Gastrocnemius medialis (tissue), 4 donors: ENCODE results near the gene TSPAN9.

ENCODE experiments used
- POLR2A ChIP-seq, 2 donors: fragments of 450-650 bp; IDR thresholded peaks; one replicate each; pipeline ENCODE4 v1.6.1; 2017; ENCODE audit warnings: antibody characterized with exemption in 2 of 2, mild to moderate bottlenecking in 2 of 2, moderate library complexity in 2 of 2
- TF ChIP-seq, protein P1 (sequence below), 5 experiments: fragments of 450-650 bp in 3 of 5; fragments of 200-600 bp in 2 of 5; sonication (generic) in 2 of 5; IDR thresholded peaks in 4 of 5; conservative IDR thresholded peaks in 1 of 5; 1 replicate in 4 of 5; 2 replicates in 1 of 5; pipeline ENCODE4 v1.5.1; 2016 to 2019; ENCODE audit warnings: antibody characterized with exemption in 5 of 5, mild to moderate bottlenecking in 3 of 5, moderate library complexity in 3 of 5

DNA sequence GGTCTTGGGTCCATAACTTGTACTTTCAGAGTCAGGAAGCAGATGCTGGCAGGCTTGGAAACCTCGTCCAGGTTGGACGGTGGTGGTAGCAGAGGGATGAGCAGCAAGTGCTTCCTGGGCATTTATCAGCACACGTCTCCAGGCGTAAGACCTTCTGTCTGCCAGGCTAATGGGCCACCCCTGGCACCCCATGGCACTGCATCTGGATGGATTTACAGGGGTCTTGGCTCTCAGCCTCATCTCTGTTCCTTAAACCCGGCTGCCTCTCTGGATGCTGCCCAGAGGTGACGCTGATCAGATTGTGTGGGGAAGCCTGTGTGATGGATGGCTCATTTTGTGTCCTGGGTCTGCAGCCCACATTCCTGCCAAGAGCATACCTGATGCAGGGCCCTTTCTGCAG is 145.1 kb downstream of the TSPAN9 start:
- TF ChIP-seq, protein P1, sequence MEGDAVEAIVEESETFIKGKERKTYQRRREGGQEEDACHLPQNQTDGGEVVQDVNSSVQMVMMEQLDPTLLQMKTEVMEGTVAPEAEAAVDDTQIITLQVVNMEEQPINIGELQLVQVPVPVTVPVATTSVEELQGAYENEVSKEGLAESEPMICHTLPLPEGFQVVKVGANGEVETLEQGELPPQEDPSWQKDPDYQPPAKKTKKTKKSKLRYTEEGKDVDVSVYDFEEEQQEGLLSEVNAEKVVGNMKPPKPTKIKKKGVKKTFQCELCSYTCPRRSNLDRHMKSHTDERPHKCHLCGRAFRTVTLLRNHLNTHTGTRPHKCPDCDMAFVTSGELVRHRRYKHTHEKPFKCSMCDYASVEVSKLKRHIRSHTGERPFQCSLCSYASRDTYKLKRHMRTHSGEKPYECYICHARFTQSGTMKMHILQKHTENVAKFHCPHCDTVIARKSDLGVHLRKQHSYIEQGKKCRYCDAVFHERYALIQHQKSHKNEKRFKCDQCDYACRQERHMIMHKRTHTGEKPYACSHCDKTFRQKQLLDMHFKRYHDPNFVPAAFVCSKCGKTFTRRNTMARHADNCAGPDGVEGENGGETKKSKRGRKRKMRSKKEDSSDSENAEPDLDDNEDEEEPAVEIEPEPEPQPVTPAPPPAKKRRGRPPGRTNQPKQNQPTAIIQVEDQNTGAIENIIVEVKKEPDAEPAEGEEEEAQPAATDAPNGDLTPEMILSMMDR (IDR thresholded peaks at IDR 0.05 in 4 of 5, conservative IDR thresholded peaks at IDR 0.05 in 1 of 5) = no peak
- TF ChIP-seq POLR2A (IDR thresholded peaks at IDR 0.05) = no peak
